ENCODE results near the gene COL21A1. TPM values are rescaled to one million over a fixed set of nuclear protein-coding genes. Genes with fewer than 3 reads are reported as not detected.

COL21A1 gene
- total and polyA plus RNA-seq, 2 donors (not counting 1 experiment from before 2014, with no cell fraction given): 6.9 to 28.2 TPM

GRCh38 chr6:56156643-56157042 lies 90.7 kb downstream of the COL21A1 start:
- Histone ChIP-seq H3K27me3 (ENCODE audit: control insufficient read depth, insufficient read depth, low read length) (no peaks in the 10 kb centered on the region), H3K4me1 (ENCODE audit: control insufficient read depth, extremely low read depth, insufficient read depth, low read length) (peaks cover 2% of the 10 kb centered on the region), H3K9ac (ENCODE audit: insufficient read depth, low read length) (no peak overlapping the region), H3K9me3 (ENCODE audit: control insufficient read depth, insufficient read depth, low read depth, low read length) (no peaks in the 10 kb centered on the region), H3K79me2 (ENCODE audit: control insufficient read depth, insufficient read depth, low read length) (no peaks in the 10 kb centered on the region), H3K27ac (ENCODE audit: insufficient read depth, low read length) (no peak overlapping the region), H4K20me1 (ENCODE audit: control insufficient read depth, extremely low read depth, insufficient read depth, low read length) (no peaks in the 10 kb centered on the region), H3K4me3 (replicated peaks in 1 of 4; ENCODE audit: control extremely low read depth in 1 of 4, insufficient read depth in 1 of 4, low read depth in 3 of 4, low read length in 4 of 4) (no peak overlapping the region), H2AFZ (ENCODE audit: low read length) (no peak overlapping the region), H3K36me3 (ENCODE audit: control insufficient read depth, insufficient read depth, low read length) (no peaks in the 10 kb centered on the region), H3K4me2 (ENCODE audit: extremely low read depth, insufficient read depth, low read length) (no peak overlapping the region)
- TF ChIP-seq EZH2 (IDR thresholded peaks at IDR 0.05; ENCODE audit: low read length, missing control alignments) (no peak), CTCF (conservative IDR thresholded peaks at IDR 0.05 in 1 of 2, IDR thresholded peaks at IDR 0.05 in 1 of 2; ENCODE audit: low read depth in 1 of 2, low read length in 2 of 2) (no peak)
- peak in 1 of 2 donors; percentile 16 for DNase-seq (ENCODE audit: low read depth in 2 of 2)

- Histone ChIP-seq H2AFZ (ENCODE audit: low read length) (no peak overlapping the region), H3K9ac (ENCODE audit: insufficient read depth, low read length) (no peak overlapping the region), H3K4me1 (ENCODE audit: control insufficient read depth, extremely low read depth, insufficient read depth, low read length) (peaks cover 2% of the 10 kb centered on the region), H3K36me3 (ENCODE audit: control insufficient read depth, insufficient read depth, low read length) (no peaks in the 10 kb centered on the region), H3K4me3 (replicated peaks in 1 of 4; ENCODE audit: control extremely low read depth in 1 of 4, insufficient read depth in 1 of 4, low read depth in 3 of 4, low read length in 4 of 4) (no peak overlapping the region), H3K4me2 (ENCODE audit: extremely low read depth, insufficient read depth, low read length) (no peak overlapping the region), H3K27me3 (ENCODE audit: control insufficient read depth, insufficient read depth, low read length) (no peaks in the 10 kb centered on the region), H4K20me1 (ENCODE audit: control insufficient read depth, extremely low read depth, insufficient read depth, low read length) (no peaks in the 10 kb centered on the region), H3K9me3 (ENCODE audit: control insufficient read depth, insufficient read depth, low read depth, low read length) (no peaks in the 10 kb centered on the region), H3K27ac (ENCODE audit: insufficient read depth, low read length) (no peak overlapping the region), H3K79me2 (ENCODE audit: control insufficient read depth, insufficient read depth, low read length) (no peaks in the 10 kb centered on the region)
- no peak for TF ChIP-seq CTCF (conservative IDR thresholded peaks at IDR 0.05 in 1 of 2, IDR thresholded peaks at IDR 0.05 in 1 of 2; ENCODE audit: low read depth in 1 of 2, low read length in 2 of 2)
- DNase-seq (ENCODE audit: low read depth in 2 of 2): no peak
Observed at GRCh38 chr6:56155634-56156141, 91.7 kb downstream of the COL21A1 start.

- Histone ChIP-seq H2AFZ (ENCODE audit: low read length) (no peak overlapping the region), H3K4me2 (ENCODE audit: extremely low read depth, insufficient read depth, low read length) (no peak overlapping the region), H3K27ac (ENCODE audit: insufficient read depth, low read length) (no peak overlapping the region), H4K20me1 (ENCODE audit: control insufficient read depth, extremely low read depth, insufficient read depth, low read length) (no peaks in the 10 kb centered on the region), H3K36me3 (ENCODE audit: control insufficient read depth, insufficient read depth, low read length) (no peaks in the 10 kb centered on the region), H3K9me3 (ENCODE audit: control insufficient read depth, insufficient read depth, low read depth, low read length) (no peaks in the 10 kb centered on the region), H3K4me3 (replicated peaks in 1 of 4; ENCODE audit: control extremely low read depth in 1 of 4, insufficient read depth in 1 of 4, low read depth in 3 of 4, low read length in 4 of 4) (no peak overlapping the region), H3K79me2 (ENCODE audit: control insufficient read depth, insufficient read depth, low read length) (no peaks in the 10 kb centered on the region), H3K27me3 (ENCODE audit: control insufficient read depth, insufficient read depth, low read length) (no peaks in the 10 kb centered on the region), H3K9ac (ENCODE audit: insufficient read depth, low read length) (no peak overlapping the region), H3K4me1 (ENCODE audit: control insufficient read depth, extremely low read depth, insufficient read depth, low read length) (peaks cover 2% of the 10 kb centered on the region)
- DNase-seq (ENCODE audit: low read depth in 2 of 2): no peak
- TF ChIP-seq CTCF (conservative IDR thresholded peaks at IDR 0.05 in 1 of 2, IDR thresholded peaks at IDR 0.05 in 1 of 2; ENCODE audit: low read depth in 1 of 2, low read length in 2 of 2): no peak
- no peak for TF ChIP-seq EZH2 (IDR thresholded peaks at IDR 0.05; ENCODE audit: low read length, missing control alignments)
Observed at GRCh38 chr6:56154076-56154475, 93.3 kb downstream of the COL21A1 start.

All from fibroblast of lung (primary cell).